ENCODE results near the gene ADGRV1. TPM values are rescaled to one million over a fixed set of nuclear protein-coding genes. Genes with fewer than 3 reads are reported as not detected.
A peak's percentile ranks its signal among the peaks of the same experiment; 100 is the strongest.

The ADGRV1 gene
- total and polyA plus RNA-seq, 12 donors = 0.03 to 1.4 (median 0.44) TPM; not detected in 6

- no peak for ATAC-seq
- no peak overlapping the region for H3K27ac ChIP-seq
- H3K9me3 ChIP-seq = no peaks in the 10 kb centered on the region
- intact Hi-C loops (cut with DNase I) = loop anchor here in 1 of 10 donors (10.0 kb wide), 1 partner anchor 539 kb away; no protein-coding TSS in a partner anchor
- no peaks in the 10 kb centered on the region for H3K36me3 ChIP-seq
- H3K27me3 ChIP-seq = no peaks in the 10 kb centered on the region
- no peak overlapping the region for H3K4me3 ChIP-seq
- no peak for DNase-seq
- 83 to 84% methylated on average over 4 of the region's 4 CpGs for WGBS, 2 donors
- peaks cover 0 to 11% (median 0%) of the 10 kb centered on the region in 9 donors for H3K4me1 ChIP-seq
- no peak for TF ChIP-seq CTCF (IDR thresholded peaks at IDR 0.05)
Measured at GRCh38 chr5:90855296-90856010, 296.9 kb downstream of the ADGRV1 start.

GRCh38 chr5:90861843-90862586 lies 303.4 kb downstream of the ADGRV1 start:
- no peaks in the 10 kb centered on the region for H3K27me3 ChIP-seq
- H3K36me3 ChIP-seq = no peaks in the 10 kb centered on the region
- no peak overlapping the region for H3K27ac ChIP-seq
- ATAC-seq = no peak
- intact Hi-C loops (cut with DNase I) = loop anchor here in 5 of 10 donors (10.0 kb wide), 5 partner anchors 73 to 563 kb away; partner anchors contain the start of gene ARRDC3 (in 2 of the 5)
- H3K4me3 ChIP-seq = no peak overlapping the region
- no peaks in the 10 kb centered on the region for H3K9me3 ChIP-seq
- 91 to 93% methylated on average over 3 of the region's 3 CpGs for WGBS, 2 donors
- H3K4me1 ChIP-seq = peaks cover 0 to 7% (median 6%) of the 10 kb centered on the region in 9 donors
- no peak for DNase-seq
- TF ChIP-seq CTCF (IDR thresholded peaks at IDR 0.05) = no peak

DNA sequence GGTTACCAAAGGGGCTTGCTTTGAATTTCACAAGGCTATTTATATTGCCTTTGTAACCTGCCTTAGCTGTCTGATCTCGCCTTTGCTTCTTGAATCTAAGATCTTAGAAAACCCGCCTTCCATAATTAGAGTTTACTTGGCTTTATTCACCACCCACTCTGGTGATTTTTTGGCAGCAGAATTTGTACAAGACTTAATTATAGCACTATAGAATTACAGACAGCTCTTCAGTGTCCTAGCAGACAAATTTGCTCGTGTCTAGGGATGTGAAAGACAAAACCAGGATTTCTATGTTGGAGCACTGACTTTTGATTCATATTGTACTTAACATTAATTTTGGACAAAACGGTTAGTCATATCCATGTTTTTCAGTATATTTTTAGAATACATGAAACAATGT lies 306.6 kb downstream of the ADGRV1 start:
- 71 to 80% methylated on average over 4 of the region's 4 CpGs for WGBS, 2 donors
- Histone ChIP-seq H3K9me3 (no peaks in the 10 kb centered on the region), H3K4me1 (peaks cover 0 to 14% (median 11%) of the 10 kb centered on the region in 9 donors), H3K27me3 (no peaks in the 10 kb centered on the region), H3K36me3 (no peaks in the 10 kb centered on the region), H3K4me3 (no peak overlapping the region), H3K27ac (no peak overlapping the region)
- no peak for DNase-seq
- no peak for ATAC-seq
- intact Hi-C loops (cut with DNase I) = loop anchor here in 8 of 10 donors (5.0 to 10.0 kb wide), 11 partner anchors 67 to 560 kb away; partner anchors contain the start of gene ARRDC3 (in 2 of the 8)
- TF ChIP-seq CTCF (IDR thresholded peaks at IDR 0.05) = no peak

DNA sequence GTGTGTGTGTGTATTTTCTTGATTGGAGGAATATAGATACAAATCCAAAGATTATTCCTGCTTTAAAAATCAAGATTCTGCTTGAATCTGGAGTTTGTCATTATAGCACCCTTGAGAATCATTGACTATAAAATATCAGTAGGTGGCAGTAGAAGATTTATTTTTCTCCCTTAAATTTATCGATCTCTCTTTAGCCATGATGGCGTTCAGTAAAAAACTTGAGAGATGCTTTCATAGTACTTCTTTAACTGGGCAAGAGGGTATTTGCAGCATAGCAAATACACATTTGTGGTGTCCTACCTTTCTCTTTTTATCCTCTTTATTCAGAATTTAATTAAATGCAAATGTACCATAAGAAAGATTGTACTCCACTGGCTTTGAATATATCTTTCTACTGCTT lies 307.7 kb downstream of the ADGRV1 start:
- intact Hi-C loops (cut with DNase I) = loop anchor here in 9 of 10 donors (1.0 to 10.0 kb wide), 14 partner anchors 66 to 558 kb away; partner anchors contain the start of gene ARRDC3 (in 2 of the 9)
- Histone ChIP-seq H3K36me3 (no peaks in the 10 kb centered on the region), H3K9me3 (no peaks in the 10 kb centered on the region), H3K27ac (no peak overlapping the region), H3K4me1 (peaks cover 0 to 20% (median 11%) of the 10 kb centered on the region in 9 donors), H3K27me3 (no peaks in the 10 kb centered on the region), H3K4me3 (no peak overlapping the region)
- ATAC-seq (peak in 4 of 8 donors; percentile 46 to 63 (median 61)), DNase-seq (no peak)
- WGBS, 2 donors = 3 to 4% methylated on average over 2 of the region's 2 CpGs
- TF ChIP-seq CTCF (IDR thresholded peaks at IDR 0.05) = peak; percentile 28 to 70 (median 59)

Measured in heart right ventricle (tissue), 16 donors.